B cell (primary cell): ENCODE results near the gene CTBP2. TPM values are rescaled to one million over a fixed set of nuclear protein-coding genes. Genes with fewer than 3 reads are reported as not detected.

Source experiments
- ATAC-seq: fragments of 200-7000 bp; cut with Tn5 transposase; one replicate; pipeline ENCODE4 v1.10.0; 2021; ENCODE audit warnings: low read depth, mild to moderate bottlenecking, moderate number of reproducible peaks, moderate library complexity
- CTCF ChIA-PET: fragments of 350-600 bp; sonication (Branson Sonifier 250); formaldehyde crosslinking; loops from one replicate; lab custom pipeline; 2021; ENCODE audit warnings: antibody characterized with exemption, inconsistent platforms; lab: Charles Lee
- POLR2A ChIA-PET: fragments of 350-600 bp; sonication (Branson Sonifier 250); formaldehyde crosslinking; loops from one replicate; lab custom pipeline; 2021; ENCODE audit warnings: antibody characterized with exemption; lab: Charles Lee
- DNase-seq: peaks from one replicate; pipeline ENCODE4 v3.0.0; 2013
- H2AFZ ChIP-seq: 2 replicates; pipeline ENCODE4 v1.6.1; 2012; ENCODE audit warnings: mild to moderate bottlenecking, low read depth, low read length; ENCODE audit not compliant: insufficient read depth, poor library complexity, severe bottlenecking
- H3K27ac ChIP-seq, 2 donors: 1 replicate in 1 of 2; 2 replicates in 1 of 2; pipeline ENCODE4 v1.5.1; 2012 to 2013; ENCODE audit warnings: low read length in 2 of 2, mild to moderate bottlenecking in 2 of 2, moderate library complexity in 1 of 2
- H3K27me3 ChIP-seq, 4 experiments: fragments of 200-600 bp in 1 of 4; sonication (generic) in 1 of 4; replicated peaks in 1 of 4; 1 replicate in 2 of 4; 2 replicates in 2 of 4; pipeline versions ENCODE4 v1.6.1 to v1.7.0; 2013 to 2016; ENCODE audit warnings: low read length in 3 of 4, mild to moderate bottlenecking in 2 of 4, mixed read lengths in 1 of 4, moderate library complexity in 1 of 4; ENCODE audit not compliant: insufficient read depth in 4 of 4, control insufficient read depth in 3 of 4; ENCODE audit errors: control extremely low read depth in 1 of 4
- H3K36me3 ChIP-seq, 2 experiments: replicated peaks in 1 of 2; 1 replicate in 1 of 2; 2 replicates in 1 of 2; pipeline versions ENCODE4 v1.6.1 to v1.7.1; 2013; ENCODE audit warnings: low read length in 1 of 2; ENCODE audit not compliant: insufficient read depth in 2 of 2, control insufficient read depth in 1 of 2; ENCODE audit errors: control extremely low read depth in 1 of 2, extremely low read depth in 1 of 2
- H3K4me1 ChIP-seq, 2 donors: fragments of 200-600 bp in 1 of 2; sonication (generic) in 1 of 2; 1 replicate in 1 of 2; 2 replicates in 1 of 2; pipeline versions ENCODE4 v1.5.1 to v1.6.1; 2013 to 2017; ENCODE audit warnings: low read length in 2 of 2; ENCODE audit not compliant: control insufficient read depth in 2 of 2, insufficient read depth in 2 of 2
- H3K4me2 ChIP-seq: replicated peaks from 2 replicates; pipeline ENCODE3; 2012; ENCODE audit warnings: mild to moderate bottlenecking, low read depth, low read length; ENCODE audit not compliant: poor library complexity, severe bottlenecking
- H3K4me3 ChIP-seq, 5 experiments: fragments of 200-600 bp in 1 of 5; sonication (generic) in 1 of 5; 1 replicate in 3 of 5; 2 replicates in 2 of 5; pipeline versions ENCODE4 v1.5.1 to v1.7.0; 2011 to 2016; ENCODE audit warnings: low read length in 4 of 5, mild to moderate bottlenecking in 4 of 5, low read depth in 2 of 5, control low read depth in 1 of 5, moderate library complexity in 1 of 5; ENCODE audit not compliant: insufficient read depth in 1 of 5; ENCODE audit errors: control extremely low read depth in 1 of 5, extremely low read depth in 1 of 5
- H3K79me2 ChIP-seq: fragments of 200-600 bp; sonication (generic); one replicate; pipeline ENCODE4 v1.6.0; 2016; ENCODE audit warnings: low read length; ENCODE audit not compliant: control insufficient read depth, insufficient read depth
- H3K9ac ChIP-seq: fragments of 200-600 bp; sonication (generic); 2 replicates; pipeline ENCODE4 v1.6.1; 2017; ENCODE audit warnings: mild to moderate bottlenecking, low read length, moderate library complexity
- H3K9me3 ChIP-seq, 3 donors: one replicate each; pipeline versions ENCODE4 v1.6.1 to v1.7.1; 2013; ENCODE audit warnings: low read length in 2 of 3; ENCODE audit not compliant: control insufficient read depth in 2 of 3, insufficient read depth in 1 of 3; ENCODE audit errors: control extremely low read depth in 1 of 3
- H4K20me1 ChIP-seq: 2 replicates; pipeline ENCODE4 v1.6.0; 2012; ENCODE audit warnings: mild to moderate bottlenecking, low read length; ENCODE audit not compliant: insufficient read depth, control insufficient read depth, poor library complexity, severe bottlenecking
- H3K27ac Mint-ChIP-seq: one replicate; pipeline ENCODE4 v1.8.0; 2021; ENCODE audit warnings: mixed read lengths
- H3K27me3 Mint-ChIP-seq: one replicate; pipeline ENCODE4 v1.8.0; 2021; ENCODE audit warnings: mixed read lengths
- H3K4me1 Mint-ChIP-seq: one replicate; pipeline ENCODE4 v1.8.0; 2021; ENCODE audit warnings: mixed read lengths
- H3K4me3 Mint-ChIP-seq: one replicate; pipeline ENCODE4 v1.8.0; 2021; ENCODE audit warnings: mixed read lengths
- H3K9me3 Mint-ChIP-seq: one replicate; pipeline ENCODE4 v1.8.0; 2022; ENCODE audit warnings: mixed read lengths; ENCODE audit not compliant: insufficient read depth
- EZH2 ChIP-seq: IDR thresholded peaks from 2 replicates; pipeline ENCODE4 v1.6.1; 2012; ENCODE audit warnings: borderline replicate concordance, low read depth, mild to moderate bottlenecking, moderate library complexity, low read length; ENCODE audit not compliant: insufficient read depth, poor library complexity, severe bottlenecking
- WGBS: methylation state at CpG from one replicate; pipeline ENCODE4 v1.1.5; 2013; ENCODE audit warnings: missing lambda C conversion rate; ENCODE audit not compliant: insufficient coverage; 5-methylcytosine and 5-hydroxymethylcytosine counted together
- intact Hi-C: fragments of 100-400 bp; cut with micrococcal nuclease; formaldehyde crosslinking; loops from one replicate; pipeline ENCODE4 v1.10.0; 2022
- polyA plus RNA-seq: library from polyadenylated mRNA; depleted of rRNA; stranded (reverse); fragments of >200 nt; gene quantifications from 2 replicates; pipeline ENCODE4 v1.2.3, GENCODE V29; 2012
- total RNA-seq, 2 donors: library from RNA; stranded (reverse); fragments of 120-200 nt in 1 of 2; gene quantifications; 1 replicate in 1 of 2; 2 replicates in 1 of 2; pipeline versions ENCODE4 v1.2.3 to v1.2.4, GENCODE V29; 2013 to 2022
- TF ChIP-seq, protein P1 (sequence below): fragments of 200-600 bp; IDR thresholded peaks from one replicate; pipeline ENCODE4 v1.8.0; 2022; ENCODE audit warnings: antibody characterized with exemption, mild to moderate bottlenecking

The CTBP2 gene
- total and polyA plus RNA-seq, 2 donors (not counting 1 experiment from before 2014, with no cell fraction given): 0.39 to 0.85 TPM

GRCh38 chr10:125003901-125004467, 156.4 kb downstream of the CTBP2 start:
- Histone ChIP-seq H3K9ac (no peak overlapping the region), H3K9me3 (no peaks in the 10 kb centered on the region), H3K4me3 (no peak overlapping the region), H3K4me1 (no peaks in the 10 kb centered on the region), H3K36me3 (no peaks in the 10 kb centered on the region), H3K27ac (no peak overlapping the region), H4K20me1 (no peaks in the 10 kb centered on the region), H3K79me2 (no peaks in the 10 kb centered on the region), H3K4me2 (no peak overlapping the region), H3K27me3 (no peaks in the 10 kb centered on the region), H2AFZ (no peak overlapping the region)
- Mint-ChIP-seq H3K27me3 (peaks cover 6% of the 10 kb centered on the region), H3K4me3 (no peak overlapping the region), H3K4me1 (no peaks in the 10 kb centered on the region), H3K27ac (no peak overlapping the region), H3K9me3 (no peaks in the 10 kb centered on the region)
- 96% methylated on average over 13 of the region's 14 CpGs for WGBS
- ChIA-PET POLR2A (no interaction called here), CTCF (no interaction called here)
- ATAC-seq (no peak), DNase-seq (no peak)
- intact Hi-C loops: no loop called here
- TF ChIP-seq, protein P1, sequence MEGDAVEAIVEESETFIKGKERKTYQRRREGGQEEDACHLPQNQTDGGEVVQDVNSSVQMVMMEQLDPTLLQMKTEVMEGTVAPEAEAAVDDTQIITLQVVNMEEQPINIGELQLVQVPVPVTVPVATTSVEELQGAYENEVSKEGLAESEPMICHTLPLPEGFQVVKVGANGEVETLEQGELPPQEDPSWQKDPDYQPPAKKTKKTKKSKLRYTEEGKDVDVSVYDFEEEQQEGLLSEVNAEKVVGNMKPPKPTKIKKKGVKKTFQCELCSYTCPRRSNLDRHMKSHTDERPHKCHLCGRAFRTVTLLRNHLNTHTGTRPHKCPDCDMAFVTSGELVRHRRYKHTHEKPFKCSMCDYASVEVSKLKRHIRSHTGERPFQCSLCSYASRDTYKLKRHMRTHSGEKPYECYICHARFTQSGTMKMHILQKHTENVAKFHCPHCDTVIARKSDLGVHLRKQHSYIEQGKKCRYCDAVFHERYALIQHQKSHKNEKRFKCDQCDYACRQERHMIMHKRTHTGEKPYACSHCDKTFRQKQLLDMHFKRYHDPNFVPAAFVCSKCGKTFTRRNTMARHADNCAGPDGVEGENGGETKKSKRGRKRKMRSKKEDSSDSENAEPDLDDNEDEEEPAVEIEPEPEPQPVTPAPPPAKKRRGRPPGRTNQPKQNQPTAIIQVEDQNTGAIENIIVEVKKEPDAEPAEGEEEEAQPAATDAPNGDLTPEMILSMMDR: no peak
- TF ChIP-seq EZH2: no peak

GRCh38 chr10:125003146-125003900, 157.0 kb downstream of the CTBP2 start:
- Histone ChIP-seq H4K20me1 (no peaks in the 10 kb centered on the region), H2AFZ (no peak overlapping the region), H3K4me2 (no peak overlapping the region), H3K4me3 (no peak overlapping the region), H3K9me3 (no peaks in the 10 kb centered on the region), H3K9ac (no peak overlapping the region), H3K36me3 (no peaks in the 10 kb centered on the region), H3K27me3 (no peaks in the 10 kb centered on the region), H3K79me2 (no peaks in the 10 kb centered on the region), H3K4me1 (no peaks in the 10 kb centered on the region), H3K27ac (no peak overlapping the region)
- ATAC-seq (no peak), DNase-seq (no peak)
- H3K9me3 Mint-ChIP-seq: no peaks in the 10 kb centered on the region
- 95% methylated on average over 27 of the region's 34 CpGs for WGBS
- no peak overlapping the region for H3K4me3 Mint-ChIP-seq
- intact Hi-C loops: no loop called here
- ChIA-PET POLR2A (no interaction called here), CTCF (no interaction called here)
- H3K4me1 Mint-ChIP-seq: no peaks in the 10 kb centered on the region
- H3K27ac Mint-ChIP-seq: no peak overlapping the region
- TF ChIP-seq, protein P1: no peak
- TF ChIP-seq EZH2: no peak
- peaks cover under 1% of the 10 kb centered on the region for H3K27me3 Mint-ChIP-seq
